ENCODE data around the gene REG4. TPM values are rescaled to one million over a fixed set of nuclear protein-coding genes. Genes with fewer than 3 reads are reported as not detected.
A peak's percentile ranks its signal among the peaks of the same experiment; 100 is the strongest.

REG4 gene
- polyA plus RNA-seq, 3 donors, result not detected

- H2AFZ ChIP-seq (ENCODE audit: insufficient read depth, low read depth, low read length, poor library complexity, severe bottlenecking), result peak overlapping the region; percentile 41
- WGBS (ENCODE audit: insufficient coverage), result 100% methylated on average over 2 of the region's 8 CpGs
- H3K4me2 ChIP-seq (replicated peaks; ENCODE audit: extremely low read depth, low read length, poor library complexity, severe bottlenecking), result no peak overlapping the region
Observed at GRCh38 chr1:119794230-119794875, 16.9 kb downstream of the REG4 start.

GRCh38 chr1:119791377-119791776 lies 19.9 kb downstream of the REG4 start:
- intact Hi-C loops (cut with micrococcal nuclease), result no loop called here
- Mint-ChIP-seq H3K4me3 (no peak overlapping the region), H3K36me3 (no peaks in the 10 kb centered on the region), H3K9me3 (peaks cover 0 to 2% (median 0%) of the 10 kb centered on the region in 7 donors), H3K27ac (no peak overlapping the region), H3K27me3 (ENCODE audit: low read depth in 3 of 3) (peaks cover 0 to 2% (median 0%) of the 10 kb centered on the region in 3 donors), H3K4me1 (peaks cover 24% of the 10 kb centered on the region)
- Histone ChIP-seq H3K27ac (ENCODE audit: low read depth in 1 of 2, low read length in 2 of 2) (no peak overlapping the region), H3K27me3 (ENCODE audit: control insufficient read depth in 2 of 2, insufficient read depth in 2 of 2, low read length in 2 of 2) (no peaks in the 10 kb centered on the region), H3K4me3 (replicated peaks in 1 of 3; ENCODE audit: low read depth in 2 of 3, low read length in 3 of 3) (no peak overlapping the region), H2AFZ (ENCODE audit: insufficient read depth, low read depth, low read length, poor library complexity, severe bottlenecking) (no peak overlapping the region), H3K9ac (ENCODE audit: insufficient read depth, low read length, poor library complexity, severe bottlenecking) (no peak overlapping the region), H3K4me2 (replicated peaks; ENCODE audit: extremely low read depth, low read length, poor library complexity, severe bottlenecking) (no peak overlapping the region), H3K36me3 (replicated peaks in 1 of 2; ENCODE audit: control insufficient read depth in 1 of 2, insufficient read depth in 2 of 2, low read length in 2 of 2) (no peaks in the 10 kb centered on the region), H3K9me3 (replicated peaks in 1 of 2; ENCODE audit: control insufficient read depth in 1 of 2, insufficient read depth in 1 of 2, low read length in 2 of 2) (no peaks in the 10 kb centered on the region), H4K20me1 (ENCODE audit: insufficient read depth, low read length) (no peaks in the 10 kb centered on the region), H3K4me1 (ENCODE audit: control insufficient read depth in 1 of 2, insufficient read depth in 2 of 2, low read length in 2 of 2) (peaks cover 14 to 20% of the 10 kb centered on the region in 2 donors), H3K79me2 (ENCODE audit: insufficient read depth, low read length) (no peaks in the 10 kb centered on the region)
- no peak for TF ChIP-seq CTCF (IDR thresholded peaks at IDR 0.05)
- DNase-seq, result no peak
- no CpG with 5 or more reads among the region's 4 CpGs for WGBS (ENCODE audit: insufficient coverage)

More at GRCh38 chr1:119794230-119794875, 16.9 kb downstream of the REG4 start:
- Mint-ChIP-seq H3K9me3 (peaks cover 0 to 2% (median 0%) of the 10 kb centered on the region in 7 donors), H3K27ac (no peak overlapping the region), H3K4me1 (peaks cover 12% of the 10 kb centered on the region), H3K4me3 (no peak overlapping the region), H3K27me3 (ENCODE audit: low read depth in 3 of 3) (peaks cover 0 to 2% (median 2%) of the 10 kb centered on the region in 3 donors), H3K36me3 (no peaks in the 10 kb centered on the region)
- no peak for DNase-seq
- TF ChIP-seq CTCF (IDR thresholded peaks at IDR 0.05), result no peak
- H3K4me1 ChIP-seq (ENCODE audit: control insufficient read depth in 1 of 2, insufficient read depth in 2 of 2, low read length in 2 of 2), result no peaks in the 10 kb centered on the region
- H3K27ac ChIP-seq (ENCODE audit: low read depth in 1 of 2, low read length in 2 of 2), result no peak overlapping the region
- no peaks in the 10 kb centered on the region for H3K36me3 ChIP-seq (replicated peaks in 1 of 2; ENCODE audit: control insufficient read depth in 1 of 2, insufficient read depth in 2 of 2, low read length in 2 of 2)
- no peak overlapping the region for H3K9ac ChIP-seq (ENCODE audit: insufficient read depth, low read length, poor library complexity, severe bottlenecking)
- H3K4me3 ChIP-seq (replicated peaks in 1 of 3; ENCODE audit: low read depth in 2 of 3, low read length in 3 of 3), result no peak overlapping the region
- H3K9me3 ChIP-seq (replicated peaks in 1 of 2; ENCODE audit: control insufficient read depth in 1 of 2, insufficient read depth in 1 of 2, low read length in 2 of 2), result no peaks in the 10 kb centered on the region
- no peaks in the 10 kb centered on the region for H4K20me1 ChIP-seq (ENCODE audit: insufficient read depth, low read length)
- intact Hi-C loops (cut with micrococcal nuclease), result no loop called here
- H3K27me3 ChIP-seq (ENCODE audit: control insufficient read depth in 2 of 2, insufficient read depth in 2 of 2, low read length in 2 of 2), result no peaks in the 10 kb centered on the region
- no peaks in the 10 kb centered on the region for H3K79me2 ChIP-seq (ENCODE audit: insufficient read depth, low read length)

Measured in CD14-positive monocyte (primary cell).